ENCODE data around the gene INPP5A. TPM values are rescaled to one million over a fixed set of nuclear protein-coding genes. Genes with fewer than 3 reads are reported as not detected.
A peak's percentile ranks its signal among the peaks of the same experiment; 100 is the strongest.

Gene INPP5A
- total and polyA plus RNA-seq, 5 donors: 60.0 to 116 (median 97.8) TPM

DNA sequence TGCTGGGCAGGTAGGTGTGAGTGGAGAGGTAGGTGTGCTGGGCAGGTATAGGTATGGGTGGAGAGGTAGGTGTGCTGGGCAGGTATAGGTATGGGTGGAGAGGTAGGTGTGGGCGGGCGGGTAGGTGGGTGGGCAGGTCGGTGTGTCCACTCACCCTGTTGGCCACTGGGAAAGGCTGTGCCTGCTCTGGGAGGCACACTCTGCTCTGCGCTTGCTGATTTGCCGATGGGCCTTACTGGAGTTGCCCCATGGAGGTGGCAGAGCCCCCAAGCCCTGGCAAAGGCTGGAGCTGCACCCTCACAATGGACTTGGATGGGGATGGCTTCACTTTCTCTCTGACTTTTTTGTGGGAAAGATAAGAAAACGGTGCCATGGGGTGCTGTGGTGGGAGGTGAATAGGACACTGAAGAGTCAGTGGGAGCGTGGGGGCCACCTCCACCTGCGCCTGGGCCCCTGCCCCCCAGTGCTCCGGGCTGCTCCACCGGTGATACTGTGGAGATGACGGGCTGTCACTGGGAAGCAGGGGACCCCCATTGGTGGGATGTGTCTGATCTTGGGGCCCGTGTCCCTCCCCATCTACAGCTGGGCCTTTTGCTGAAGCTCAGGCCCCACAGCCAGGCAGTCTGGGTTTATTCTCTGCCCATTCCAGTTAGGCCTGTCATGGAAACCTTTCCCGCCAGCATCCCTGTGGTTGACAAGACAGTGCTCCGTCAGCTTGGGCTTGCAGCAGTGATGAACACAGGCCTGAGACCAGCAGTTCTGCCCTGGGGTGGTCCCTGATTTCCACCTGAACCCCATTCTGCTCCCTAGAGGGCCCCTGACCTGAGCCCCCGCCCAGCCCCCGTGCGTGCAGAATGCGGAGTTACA is 173.4 kb downstream of the INPP5A start:
- intact Hi-C loops (cut with DNase I): no loop called here
- 96% methylated on average over 18 of the region's 18 CpGs for WGBS
- Histone ChIP-seq H3K4me1 (ENCODE audit: control insufficient read depth, insufficient read depth, low read length) (no peaks in the 10 kb centered on the region), H3K27ac (ENCODE audit: low read length) (no peak overlapping the region), H3K9me3 (ENCODE audit: control insufficient read depth, low read length) (no peaks in the 10 kb centered on the region), H3K27me3 (ENCODE audit: control insufficient read depth, insufficient read depth) (no peaks in the 10 kb centered on the region), H3K4me3 (ENCODE audit: low read length) (no peak overlapping the region)
- no peak for ATAC-seq
- peak; percentile 5 to 47 (median 37) for DNase-seq

DNA sequence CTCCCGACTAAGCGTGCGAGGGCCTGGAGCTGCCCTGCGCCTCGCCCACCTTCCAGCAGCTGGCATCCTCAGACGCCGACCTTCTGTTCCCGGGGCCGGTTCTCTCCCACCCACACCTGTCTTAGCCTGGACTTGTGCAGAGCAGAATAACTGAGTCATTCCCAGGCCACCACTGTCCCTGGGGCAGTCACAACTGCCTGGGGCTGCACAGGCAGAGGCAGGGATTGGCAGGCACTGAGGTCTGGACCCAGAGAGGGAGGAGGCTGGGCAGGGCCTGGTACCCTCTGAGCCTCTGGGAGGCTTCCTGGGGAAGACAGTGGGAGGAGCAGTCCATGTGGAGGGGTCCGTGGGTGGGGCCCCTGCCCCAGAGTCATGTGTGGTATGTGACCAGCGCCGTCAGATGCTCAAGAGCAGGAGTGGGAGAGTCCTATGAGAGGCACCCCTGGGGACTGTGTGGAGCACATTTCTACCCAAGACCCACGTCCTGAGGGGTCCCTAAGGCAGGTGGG is 174.1 kb downstream of the INPP5A start:
- WGBS: 95% methylated on average over 13 of the region's 13 CpGs
- no peaks in the 10 kb centered on the region for H3K9me3 ChIP-seq (ENCODE audit: control insufficient read depth, low read length)
- intact Hi-C loops (cut with DNase I): no loop called here
- DNase-seq (peak; percentile 3 to 24 (median 24)), ATAC-seq (no peak)
- H3K4me1 ChIP-seq (ENCODE audit: control insufficient read depth, insufficient read depth, low read length): no peaks in the 10 kb centered on the region
- H3K27me3 ChIP-seq (ENCODE audit: control insufficient read depth, insufficient read depth): no peaks in the 10 kb centered on the region
- H3K27ac ChIP-seq (ENCODE audit: low read length): no peak overlapping the region
- no peak overlapping the region for H3K4me3 ChIP-seq (ENCODE audit: low read length)

DNA sequence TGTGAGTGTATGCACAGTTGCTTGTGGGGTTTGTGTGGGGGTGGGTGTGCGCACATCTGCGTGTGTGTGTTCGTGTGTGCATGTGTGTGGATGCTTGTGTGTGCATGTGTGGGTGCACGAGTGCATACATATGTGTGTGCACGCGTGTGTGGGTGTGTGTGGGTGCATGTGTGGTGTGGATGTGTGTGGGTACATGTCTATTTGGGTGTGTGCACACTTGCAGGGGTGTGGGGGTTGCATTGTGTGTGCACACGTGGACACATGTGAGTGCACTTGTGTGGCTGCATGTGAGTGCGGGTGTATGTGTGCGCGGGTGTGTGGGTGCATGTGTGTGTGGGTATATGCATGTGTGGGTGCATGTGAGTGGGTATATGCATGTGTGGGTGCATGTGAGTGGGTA is 174.7 kb downstream of the INPP5A start:
- DNase-seq (peak in 2 of 3 donors; percentile 1 to 30), ATAC-seq (no peak)
- Histone ChIP-seq H3K27ac (ENCODE audit: low read length) (no peak overlapping the region), H3K27me3 (ENCODE audit: control insufficient read depth, insufficient read depth) (no peaks in the 10 kb centered on the region), H3K4me1 (ENCODE audit: control insufficient read depth, insufficient read depth, low read length) (no peaks in the 10 kb centered on the region), H3K9me3 (ENCODE audit: control insufficient read depth, low read length) (no peaks in the 10 kb centered on the region), H3K4me3 (ENCODE audit: low read length) (no peak overlapping the region)
- whole genome bisulfite sequencing: 98% methylated on average over 10 of the region's 10 CpGs
- intact Hi-C loops (cut with DNase I): no loop called here

DNA sequence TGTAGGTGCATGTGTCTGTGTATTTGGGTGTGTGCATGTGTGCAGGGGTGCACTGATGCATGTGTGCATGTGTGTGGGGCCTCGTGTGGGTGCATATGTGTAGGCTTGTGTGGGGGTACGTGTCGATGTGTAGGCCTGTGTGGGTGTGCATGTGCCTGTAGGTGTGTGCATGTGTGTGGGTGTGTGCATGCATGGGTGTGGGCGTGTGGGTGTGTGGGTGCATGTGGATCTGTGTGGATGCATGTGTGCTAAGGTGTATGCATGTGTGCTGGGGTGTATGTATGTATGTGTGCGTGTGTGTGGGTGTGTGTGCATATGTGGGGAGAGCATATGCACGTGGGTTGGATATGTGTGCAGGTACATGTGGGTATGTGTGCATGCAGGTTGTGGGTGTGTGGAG is 175.2 kb downstream of the INPP5A start:
- intact Hi-C loops (cut with DNase I): no loop called here
- Histone ChIP-seq H3K4me3 (ENCODE audit: low read length) (no peak overlapping the region), H3K27ac (ENCODE audit: low read length) (no peak overlapping the region), H3K9me3 (ENCODE audit: control insufficient read depth, low read length) (no peaks in the 10 kb centered on the region), H3K27me3 (ENCODE audit: control insufficient read depth, insufficient read depth) (no peaks in the 10 kb centered on the region), H3K4me1 (ENCODE audit: control insufficient read depth, insufficient read depth, low read length) (no peaks in the 10 kb centered on the region)
- 97% methylated on average over 6 of the region's 6 CpGs for WGBS
- ATAC-seq: no peak
- peak in 2 of 3 donors; percentile 7 to 13 for DNase-seq

DNA sequence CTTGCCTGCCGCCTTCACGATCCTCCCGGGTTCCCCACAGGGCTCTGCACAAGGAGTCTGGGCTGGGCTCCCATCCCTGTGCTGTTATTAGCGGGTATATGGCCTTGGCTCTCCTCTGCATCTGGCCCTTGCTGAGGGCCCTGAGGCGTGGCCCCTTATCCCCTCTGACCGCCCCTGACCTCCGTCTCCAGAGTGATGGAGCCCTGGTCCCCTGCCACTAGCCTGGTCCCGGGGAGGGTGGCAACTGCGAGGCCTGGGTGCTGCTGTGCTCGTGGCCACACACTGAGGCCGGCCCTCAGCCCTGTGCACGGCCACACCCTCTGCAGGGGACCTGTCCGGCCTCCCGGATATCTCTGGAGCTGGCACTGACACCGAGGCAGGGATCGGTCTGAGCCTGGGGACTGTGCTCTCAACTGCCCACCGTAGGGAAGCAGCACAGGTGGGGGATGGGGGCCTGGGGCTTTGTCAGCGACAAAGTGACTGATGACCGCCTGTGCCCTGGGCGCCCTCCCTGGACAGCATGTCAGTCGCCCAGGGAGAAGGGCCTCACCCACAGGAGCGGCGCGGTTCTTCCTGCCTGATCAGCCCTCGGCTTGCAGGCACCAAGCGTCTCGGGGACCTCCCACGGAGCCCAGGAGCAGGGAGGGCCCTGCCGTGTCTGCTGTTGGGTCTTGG is 176.0 kb downstream of the INPP5A start:
- WGBS: 79% methylated on average over 29 of the region's 29 CpGs
- H3K4me3 ChIP-seq (ENCODE audit: low read length): no peak overlapping the region
- no peaks in the 10 kb centered on the region for H3K4me1 ChIP-seq (ENCODE audit: control insufficient read depth, insufficient read depth, low read length)
- ATAC-seq: peak; percentile 7 to 38
- intact Hi-C loops (cut with DNase I): no loop called here
- DNase-seq: peak; percentile 18 to 61 (median 34)
- no peaks in the 10 kb centered on the region for H3K27me3 ChIP-seq (ENCODE audit: control insufficient read depth, insufficient read depth)
- no peak overlapping the region for H3K27ac ChIP-seq (ENCODE audit: low read length)
- H3K9me3 ChIP-seq (ENCODE audit: control insufficient read depth, low read length): no peaks in the 10 kb centered on the region

DNA sequence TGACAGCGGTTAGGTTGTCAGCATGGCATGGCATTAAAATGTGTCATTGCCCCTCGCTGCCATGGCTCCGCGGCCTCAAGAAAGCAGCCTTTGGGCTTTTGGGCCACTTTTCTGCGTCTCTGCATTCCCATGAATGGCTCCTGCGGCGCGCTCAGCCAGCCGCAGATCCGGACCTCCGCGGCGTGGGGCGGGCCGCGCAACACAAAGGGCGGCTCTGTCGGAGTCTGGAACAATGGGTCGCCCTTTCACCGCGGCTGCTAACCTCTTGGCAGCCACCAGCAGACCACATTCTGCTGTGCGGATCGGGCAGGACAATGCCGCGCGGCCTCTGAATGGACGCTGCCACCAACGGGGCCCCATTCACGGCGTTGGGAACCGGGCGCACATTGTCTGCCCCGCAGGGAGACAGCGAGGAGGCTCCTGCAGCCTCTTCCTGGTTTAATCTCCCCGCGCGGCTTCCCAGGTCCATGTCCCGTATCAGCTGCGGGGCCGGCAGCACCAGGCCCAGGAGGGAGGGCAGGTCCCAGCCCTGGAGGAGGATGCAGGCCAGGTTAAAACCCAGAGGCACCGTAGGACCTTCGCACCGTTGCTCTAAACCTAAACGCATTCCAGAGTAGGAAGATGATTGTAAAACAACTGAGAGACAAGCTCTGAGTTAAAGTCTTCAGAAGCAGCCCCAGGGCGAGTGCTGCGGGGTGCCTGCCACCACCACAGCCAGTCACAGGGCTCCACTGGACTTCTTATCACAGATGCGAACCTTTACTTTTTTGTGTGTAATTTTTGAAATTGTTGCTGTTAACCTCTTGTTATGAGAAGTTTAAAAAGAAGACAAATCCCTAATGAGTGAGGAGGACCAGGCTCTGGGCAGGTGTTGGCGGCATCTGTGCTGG is 176.8 kb downstream of the INPP5A start:
- ATAC-seq (peak; percentile 26 to 89), DNase-seq (peak; percentile 44 to 72 (median 63))
- no peak overlapping the region for H3K27ac ChIP-seq (ENCODE audit: low read length)
- no peaks in the 10 kb centered on the region for H3K9me3 ChIP-seq (ENCODE audit: control insufficient read depth, low read length)
- no peak overlapping the region for H3K4me3 ChIP-seq (ENCODE audit: low read length)
- H3K4me1 ChIP-seq (ENCODE audit: control insufficient read depth, insufficient read depth, low read length): no peaks in the 10 kb centered on the region
- intact Hi-C loops (cut with DNase I): no loop called here
- H3K27me3 ChIP-seq (ENCODE audit: control insufficient read depth, insufficient read depth): no peaks in the 10 kb centered on the region
- 71% methylated on average over 48 of the region's 48 CpGs for WGBS

DNA sequence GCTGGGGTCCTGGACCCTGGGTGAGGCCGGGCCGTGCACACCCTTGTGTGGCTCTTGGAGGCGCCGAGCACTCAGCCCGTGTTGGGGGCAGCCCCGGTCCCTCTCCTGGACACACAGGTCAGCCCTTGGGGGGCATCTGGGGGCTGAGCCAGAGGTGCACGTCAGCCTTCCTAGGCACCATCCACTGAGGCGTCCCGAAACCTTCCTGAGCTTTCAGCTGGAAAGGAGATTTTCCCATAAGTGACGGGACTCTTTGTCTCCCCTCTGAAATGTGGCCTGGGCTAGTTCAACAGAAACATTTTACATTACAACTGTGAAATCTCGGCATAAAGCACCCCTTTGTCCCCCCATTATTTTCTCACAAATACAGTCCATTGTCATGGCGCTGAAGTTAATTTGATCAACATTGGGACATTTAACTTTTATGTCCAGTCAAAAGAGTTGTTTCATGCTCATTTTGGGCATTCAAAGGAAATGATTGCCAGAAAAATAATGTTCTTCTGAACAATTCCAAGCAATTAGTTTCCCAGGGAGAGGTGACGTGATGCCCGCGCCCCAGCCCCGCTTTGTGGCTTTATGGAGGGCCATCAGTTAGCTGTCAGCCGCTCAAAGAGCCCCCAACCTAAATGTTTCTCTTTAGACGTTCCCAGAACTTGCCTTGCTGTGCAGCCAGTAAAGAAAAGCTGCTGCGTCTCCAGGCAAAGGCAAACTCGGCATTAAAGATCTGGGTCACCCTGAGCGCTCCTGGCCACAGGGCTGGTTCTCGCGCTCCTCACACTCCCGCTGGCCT is 177.6 kb downstream of the INPP5A start:
- H3K4me1 ChIP-seq (ENCODE audit: control insufficient read depth, insufficient read depth, low read length): no peaks in the 10 kb centered on the region
- WGBS: 94% methylated on average over 24 of the region's 24 CpGs
- H3K27ac ChIP-seq (ENCODE audit: low read length): no peak overlapping the region
- H3K27me3 ChIP-seq (ENCODE audit: control insufficient read depth, insufficient read depth): no peaks in the 10 kb centered on the region
- H3K4me3 ChIP-seq (ENCODE audit: low read length): no peak overlapping the region
- DNase-seq (peak; percentile 10 to 46 (median 42)), ATAC-seq (no peak)
- no peaks in the 10 kb centered on the region for H3K9me3 ChIP-seq (ENCODE audit: control insufficient read depth, low read length)
- intact Hi-C loops (cut with DNase I): no loop called here

DNA sequence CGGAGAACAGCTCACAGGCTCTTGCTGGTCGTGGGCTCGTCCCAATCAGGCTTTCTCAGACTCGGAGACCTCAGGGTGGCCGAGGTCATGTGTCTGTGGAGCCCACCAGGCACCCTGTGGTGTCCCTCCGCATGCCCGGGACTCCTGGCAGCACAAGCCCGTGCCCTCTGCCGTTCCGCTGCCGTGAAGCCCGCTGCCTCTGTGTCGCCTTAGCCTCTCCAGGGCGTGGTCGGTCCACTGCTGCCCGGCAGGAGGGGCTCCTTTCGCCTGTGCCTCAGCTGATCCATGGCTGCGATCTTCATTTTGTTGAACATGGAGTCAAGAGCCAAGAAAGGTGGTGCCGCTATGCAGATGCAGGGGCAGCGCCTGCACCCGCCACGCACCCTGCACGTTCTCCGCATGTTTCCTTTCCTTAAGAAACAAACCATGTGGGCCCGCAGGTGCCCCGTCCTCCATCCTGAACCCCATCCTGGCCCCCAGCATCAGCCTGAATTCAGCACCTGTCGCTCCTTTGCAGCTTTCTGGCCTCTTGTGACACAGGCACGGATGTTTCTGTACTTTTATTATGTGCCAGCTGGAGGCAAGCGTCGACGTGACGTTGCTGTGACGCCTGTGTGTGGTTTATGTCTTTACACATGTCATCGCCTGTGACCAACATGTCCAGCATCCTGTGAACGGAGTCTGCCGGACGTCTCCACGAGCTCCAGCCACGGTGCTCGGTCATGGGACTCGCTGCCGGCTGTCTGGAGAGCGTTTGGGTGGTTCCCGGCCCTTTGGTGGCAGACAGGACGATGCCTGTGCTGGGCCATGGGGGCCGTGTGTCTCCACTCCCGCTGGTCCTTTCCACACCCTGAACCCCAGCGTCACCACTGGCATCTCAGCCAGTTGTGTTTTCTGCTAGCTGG is 178.4 kb downstream of the INPP5A start:
- intact Hi-C loops (cut with DNase I): no loop called here
- no peak overlapping the region for H3K27ac ChIP-seq (ENCODE audit: low read length)
- 83% methylated on average over 48 of the region's 48 CpGs for WGBS

DNA sequence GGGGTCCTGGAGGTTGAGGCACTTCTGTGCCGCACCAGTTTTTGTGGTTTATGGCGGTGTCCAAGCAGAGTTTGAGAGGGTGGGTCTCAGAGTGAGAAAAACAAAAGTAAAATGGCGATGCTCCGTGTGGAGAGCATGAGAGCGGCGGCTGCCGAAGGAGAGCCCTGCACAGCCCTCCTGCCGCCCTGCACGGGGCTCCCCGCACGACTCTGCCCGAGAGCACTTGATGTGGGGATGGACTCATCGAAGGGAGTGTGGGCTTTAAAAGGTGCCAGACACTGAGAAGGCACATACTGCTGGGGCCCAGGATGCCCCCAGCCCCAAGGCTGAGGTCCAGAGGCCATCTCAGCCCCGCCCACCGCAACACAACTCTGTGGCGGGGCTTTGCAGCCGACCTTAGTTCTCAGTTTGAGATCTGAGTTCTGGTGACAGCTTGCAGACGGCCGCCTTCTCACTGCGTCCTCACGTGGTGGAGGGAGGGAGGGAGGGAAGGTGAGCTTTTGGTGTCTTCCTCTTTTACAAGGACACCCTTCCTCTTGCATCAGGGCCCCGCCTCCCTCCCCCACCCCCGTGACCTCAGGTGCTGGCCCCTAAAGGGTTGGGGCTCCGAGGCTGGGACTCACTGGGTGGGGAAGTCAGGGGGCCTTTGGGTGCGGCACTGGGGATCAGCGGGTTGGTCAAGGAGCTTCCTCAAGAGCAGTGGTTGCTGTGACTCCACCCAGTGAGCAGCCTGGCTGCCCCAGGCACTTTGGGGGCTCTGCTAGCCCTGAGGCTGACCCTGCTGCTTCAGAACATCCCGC is 179.3 kb downstream of the INPP5A start:
- Histone ChIP-seq H3K27me3 (ENCODE audit: control insufficient read depth, insufficient read depth) (no peaks in the 10 kb centered on the region), H3K4me1 (ENCODE audit: control insufficient read depth, insufficient read depth, low read length) (no peaks in the 10 kb centered on the region), H3K4me3 (ENCODE audit: low read length) (no peak overlapping the region), H3K9me3 (ENCODE audit: control insufficient read depth, low read length) (no peaks in the 10 kb centered on the region), H3K27ac (ENCODE audit: low read length) (no peak overlapping the region)
- 95% methylated on average over 27 of the region's 27 CpGs for whole genome bisulfite sequencing
- DNase-seq (peak in 2 of 3 donors; percentile 14 to 43), ATAC-seq (peak in 1 of 2 donors; percentile 30)
- intact Hi-C loops (cut with DNase I): no loop called here

More for the DNA sequence above, 178.4 kb downstream of the INPP5A start:
- Histone ChIP-seq H3K9me3 (ENCODE audit: control insufficient read depth, low read length) (no peaks in the 10 kb centered on the region), H3K4me3 (ENCODE audit: low read length) (no peak overlapping the region), H3K27me3 (ENCODE audit: control insufficient read depth, insufficient read depth) (no peaks in the 10 kb centered on the region), H3K4me1 (ENCODE audit: control insufficient read depth, insufficient read depth, low read length) (no peaks in the 10 kb centered on the region)
- ATAC-seq (no peak), DNase-seq (peak; percentile 8 to 44 (median 37))
